Measurements from ENCODE around the gene PPOX. TPM values are rescaled to one million over a fixed set of nuclear protein-coding genes. Genes with fewer than 3 reads are reported as not detected.

PPOX gene
- total RNA-seq, 1 experiment from 2014 or later, result 24.2 TPM

DNA sequence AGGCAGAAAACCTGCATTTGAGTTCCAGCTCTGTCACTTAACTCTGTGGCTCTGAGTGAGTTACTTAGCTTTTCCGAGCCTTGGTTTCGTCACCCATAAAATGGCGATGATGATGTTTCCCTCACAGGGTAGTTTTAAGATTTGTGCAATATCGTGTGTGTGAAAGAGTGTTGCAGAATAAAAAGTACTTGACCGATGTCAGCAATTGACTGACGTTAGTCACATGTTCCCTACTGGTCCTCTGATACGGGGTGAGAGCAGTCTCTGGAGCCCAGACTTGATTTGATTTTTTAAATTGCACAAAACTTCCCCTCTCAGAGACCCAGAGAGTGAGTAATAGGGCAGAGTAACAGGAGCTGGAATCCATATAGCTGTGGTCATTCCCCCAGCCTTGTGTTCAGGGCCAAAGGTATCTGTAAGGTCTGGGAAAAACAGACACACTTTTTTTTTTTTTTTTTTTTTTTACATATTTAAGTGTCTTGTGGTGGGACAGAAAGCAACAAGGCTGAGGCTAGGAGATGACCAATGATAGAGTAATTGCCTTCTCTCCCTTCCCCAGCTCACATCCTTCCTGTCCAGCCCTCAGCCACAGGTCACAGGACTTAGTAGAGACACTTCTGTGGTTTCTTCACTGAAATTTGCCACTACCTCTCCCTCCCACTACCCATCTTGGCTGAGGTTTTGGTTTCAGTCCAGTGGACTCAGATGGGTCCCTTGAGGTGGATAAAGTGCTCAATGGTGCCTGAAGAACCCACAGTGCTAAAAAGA is 50.9 kb downstream of the PPOX start:
- no peak overlapping the region for H3K27ac ChIP-seq (ENCODE audit: low read depth, low read length)
- no peak overlapping the region for H2AFZ ChIP-seq (ENCODE audit: low read depth, low read length, poor library complexity, severe bottlenecking)
- no peaks in the 10 kb centered on the region for H3K4me1 ChIP-seq (ENCODE audit: control insufficient read depth in 1 of 2, insufficient read depth in 2 of 2, low read length in 2 of 2)
- ChIA-PET RAD21 (ENCODE audit: low non-redundant PET in 1 of 2, low total read pairs in 2 of 2, uncharacterized antibody in 2 of 2, unreplicated experiment in 2 of 2) (interaction anchor here in 1 of 2 experiments (1.3 kb wide), 1 partner anchor 8 kb away, joined by 3 read pairs; no protein-coding TSS in a partner anchor), POLR2A (interaction anchor here (2.2 kb wide), 1 partner anchor 9 kb away, joined by 8 read pairs; the partner anchor contains the start of gene TOMM40L), CTCF (interaction anchor here (2.6 kb wide), 1 partner anchor 9 kb away, joined by 9 read pairs; the partner anchor contains the start of gene TOMM40L)
- H3K36me3 ChIP-seq (ENCODE audit: control insufficient read depth in 1 of 2, insufficient read depth in 2 of 2, low read length in 2 of 2), result peaks cover 18 to 24% of the 10 kb centered on the region in 2 experiments; a peak in 3 of 4 replicates
- ATAC-seq, result no peak
- H3K4me2 ChIP-seq (ENCODE audit: low read length), result no peak overlapping the region
- H3K27me3 ChIP-seq (ENCODE audit: insufficient read depth, low read length), result no peaks in the 10 kb centered on the region
- no peaks in the 10 kb centered on the region for H3K9me3 ChIP-seq (ENCODE audit: control insufficient read depth in 1 of 2, insufficient read depth in 1 of 2, low read depth in 1 of 2, low read length in 2 of 2)
- TF ChIP-seq POLR2AphosphoS5 (IDR thresholded peaks at IDR 0.05; ENCODE audit: low read depth, low read length), result no peak
- TF ChIP-seq SRF (IDR thresholded peaks at IDR 0.05; ENCODE audit: low read depth), result no peak
- no peak for TF ChIP-seq EZH2phosphoT487 (IDR thresholded peaks at IDR 0.05; ENCODE audit: borderline replicate concordance)
- no peak for TF ChIP-seq POLR2A (IDR thresholded peaks at IDR 0.05; ENCODE audit: borderline replicate concordance, extremely low read depth, insufficient read depth, insufficient read length)
- TF ChIP-seq, protein P1, sequence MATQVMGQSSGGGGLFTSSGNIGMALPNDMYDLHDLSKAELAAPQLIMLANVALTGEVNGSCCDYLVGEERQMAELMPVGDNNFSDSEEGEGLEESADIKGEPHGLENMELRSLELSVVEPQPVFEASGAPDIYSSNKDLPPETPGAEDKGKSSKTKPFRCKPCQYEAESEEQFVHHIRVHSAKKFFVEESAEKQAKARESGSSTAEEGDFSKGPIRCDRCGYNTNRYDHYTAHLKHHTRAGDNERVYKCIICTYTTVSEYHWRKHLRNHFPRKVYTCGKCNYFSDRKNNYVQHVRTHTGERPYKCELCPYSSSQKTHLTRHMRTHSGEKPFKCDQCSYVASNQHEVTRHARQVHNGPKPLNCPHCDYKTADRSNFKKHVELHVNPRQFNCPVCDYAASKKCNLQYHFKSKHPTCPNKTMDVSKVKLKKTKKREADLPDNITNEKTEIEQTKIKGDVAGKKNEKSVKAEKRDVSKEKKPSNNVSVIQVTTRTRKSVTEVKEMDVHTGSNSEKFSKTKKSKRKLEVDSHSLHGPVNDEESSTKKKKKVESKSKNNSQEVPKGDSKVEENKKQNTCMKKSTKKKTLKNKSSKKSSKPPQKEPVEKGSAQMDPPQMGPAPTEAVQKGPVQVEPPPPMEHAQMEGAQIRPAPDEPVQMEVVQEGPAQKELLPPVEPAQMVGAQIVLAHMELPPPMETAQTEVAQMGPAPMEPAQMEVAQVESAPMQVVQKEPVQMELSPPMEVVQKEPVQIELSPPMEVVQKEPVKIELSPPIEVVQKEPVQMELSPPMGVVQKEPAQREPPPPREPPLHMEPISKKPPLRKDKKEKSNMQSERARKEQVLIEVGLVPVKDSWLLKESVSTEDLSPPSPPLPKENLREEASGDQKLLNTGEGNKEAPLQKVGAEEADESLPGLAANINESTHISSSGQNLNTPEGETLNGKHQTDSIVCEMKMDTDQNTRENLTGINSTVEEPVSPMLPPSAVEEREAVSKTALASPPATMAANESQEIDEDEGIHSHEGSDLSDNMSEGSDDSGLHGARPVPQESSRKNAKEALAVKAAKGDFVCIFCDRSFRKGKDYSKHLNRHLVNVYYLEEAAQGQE (IDR thresholded peaks at IDR 0.05; ENCODE audit: low read depth), result no peak
- TF ChIP-seq CBX3 (IDR thresholded peaks at IDR 0.05; ENCODE audit: low read depth), result no peak
- TF ChIP-seq SP1 (IDR thresholded peaks at IDR 0.05; ENCODE audit: low read depth), result no peak
- no peaks in the 10 kb centered on the region for H3K79me2 ChIP-seq (ENCODE audit: insufficient read depth, low read length)
- H3K9me2 ChIP-seq (ENCODE audit: insufficient read depth), result 0 out of 2 replicates have a peak, but pooled peaks cover 3% of the 10 kb centered on the region
- intact Hi-C loops (cut with micrococcal nuclease), result no loop called here
- H3K4me3 ChIP-seq (replicated peaks in 1 of 2; ENCODE audit: low read depth in 1 of 2, low read length in 2 of 2), result no peak overlapping the region
- no peaks in the 10 kb centered on the region for H4K20me1 ChIP-seq (ENCODE audit: insufficient read depth)
- no peak for DNase-seq (ENCODE audit: low read depth, low spot score)
- no peak overlapping the region for H3K9ac ChIP-seq (ENCODE audit: low read length)
- no TSS peak for BruUV-seq (replicated peaks)
